Measurements from ENCODE around the gene ASB9.

DNA sequence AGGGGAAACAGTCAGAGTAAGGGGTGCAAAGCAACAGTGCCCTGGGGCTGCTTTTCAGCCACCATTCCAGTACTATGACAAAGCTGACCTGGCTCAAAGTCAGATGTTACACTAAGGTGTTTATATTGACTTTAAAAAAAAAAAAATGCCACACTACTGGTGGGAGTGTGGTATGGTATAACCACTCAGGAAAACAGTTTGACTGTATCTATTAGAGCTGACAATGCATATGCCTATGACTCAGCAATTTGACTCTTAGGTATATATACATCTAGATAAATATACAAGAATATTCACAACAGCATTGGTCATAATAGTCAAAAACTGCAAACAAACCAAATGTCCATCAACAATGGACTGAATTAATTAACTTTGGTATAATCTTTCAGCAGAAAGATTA lies 15.0 kb downstream of the ASB9 start:
- TF ChIP-seq, protein P1, sequence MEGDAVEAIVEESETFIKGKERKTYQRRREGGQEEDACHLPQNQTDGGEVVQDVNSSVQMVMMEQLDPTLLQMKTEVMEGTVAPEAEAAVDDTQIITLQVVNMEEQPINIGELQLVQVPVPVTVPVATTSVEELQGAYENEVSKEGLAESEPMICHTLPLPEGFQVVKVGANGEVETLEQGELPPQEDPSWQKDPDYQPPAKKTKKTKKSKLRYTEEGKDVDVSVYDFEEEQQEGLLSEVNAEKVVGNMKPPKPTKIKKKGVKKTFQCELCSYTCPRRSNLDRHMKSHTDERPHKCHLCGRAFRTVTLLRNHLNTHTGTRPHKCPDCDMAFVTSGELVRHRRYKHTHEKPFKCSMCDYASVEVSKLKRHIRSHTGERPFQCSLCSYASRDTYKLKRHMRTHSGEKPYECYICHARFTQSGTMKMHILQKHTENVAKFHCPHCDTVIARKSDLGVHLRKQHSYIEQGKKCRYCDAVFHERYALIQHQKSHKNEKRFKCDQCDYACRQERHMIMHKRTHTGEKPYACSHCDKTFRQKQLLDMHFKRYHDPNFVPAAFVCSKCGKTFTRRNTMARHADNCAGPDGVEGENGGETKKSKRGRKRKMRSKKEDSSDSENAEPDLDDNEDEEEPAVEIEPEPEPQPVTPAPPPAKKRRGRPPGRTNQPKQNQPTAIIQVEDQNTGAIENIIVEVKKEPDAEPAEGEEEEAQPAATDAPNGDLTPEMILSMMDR (IDR thresholded peaks at IDR 0.05): no peak
- no peak for TF ChIP-seq POLR2A (IDR thresholded peaks at IDR 0.05)
